GM18951 (cell line): ENCODE results near the gene ANKRD12.

Experiments used
- POLR2A ChIP-seq: IDR thresholded peaks from 4 replicates; pipeline ENCODE4 v1.6.1; 2011; ENCODE audit warnings: mild to moderate bottlenecking; ENCODE audit not compliant: insufficient read length, insufficient read depth; ENCODE audit errors: extremely low read depth
- in situ Hi-C: fragments of 300-500 bp; cut with MboI; formaldehyde crosslinking; loops from one replicate; pipeline ENCODE4 v1.12.0; 2022; ENCODE audit warnings: low sequenced_read_pairs, mixed read lengths, inconsistent platforms; ENCODE audit not compliant: unreplicated experiment

The ANKRD12 gene

DNA sequence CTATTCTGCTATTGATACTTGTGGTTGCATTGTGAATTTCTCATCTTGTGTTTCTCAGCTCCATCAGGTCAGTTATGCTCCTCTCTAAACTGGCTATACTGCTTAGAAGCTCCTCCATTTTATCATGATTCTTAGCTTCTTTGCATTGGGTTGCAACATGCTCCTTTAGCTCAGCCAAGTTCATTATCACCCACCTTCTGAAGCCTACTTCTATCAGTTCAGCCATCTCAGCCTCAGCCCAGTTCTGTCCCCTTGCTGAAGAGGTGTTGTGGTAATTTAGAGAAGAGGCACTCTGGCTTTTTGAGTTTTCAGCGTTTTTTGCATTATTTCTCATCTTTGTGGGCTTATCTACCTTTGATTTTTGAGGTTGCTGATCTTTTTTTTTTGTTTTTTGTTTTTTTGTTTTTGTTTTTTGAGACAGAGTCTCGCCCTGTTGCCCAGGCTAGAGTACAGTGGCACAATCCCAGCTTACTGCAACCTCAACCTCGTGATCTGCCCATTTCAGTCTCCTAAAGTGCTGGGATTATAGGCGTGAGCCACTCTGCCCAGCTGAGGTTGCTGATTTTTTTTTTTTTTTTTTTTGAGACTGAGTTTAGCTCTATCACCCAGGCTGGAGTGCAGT lies 36.0 kb downstream of the ANKRD12 start:
- in situ Hi-C loops = no loop called here

DNA sequence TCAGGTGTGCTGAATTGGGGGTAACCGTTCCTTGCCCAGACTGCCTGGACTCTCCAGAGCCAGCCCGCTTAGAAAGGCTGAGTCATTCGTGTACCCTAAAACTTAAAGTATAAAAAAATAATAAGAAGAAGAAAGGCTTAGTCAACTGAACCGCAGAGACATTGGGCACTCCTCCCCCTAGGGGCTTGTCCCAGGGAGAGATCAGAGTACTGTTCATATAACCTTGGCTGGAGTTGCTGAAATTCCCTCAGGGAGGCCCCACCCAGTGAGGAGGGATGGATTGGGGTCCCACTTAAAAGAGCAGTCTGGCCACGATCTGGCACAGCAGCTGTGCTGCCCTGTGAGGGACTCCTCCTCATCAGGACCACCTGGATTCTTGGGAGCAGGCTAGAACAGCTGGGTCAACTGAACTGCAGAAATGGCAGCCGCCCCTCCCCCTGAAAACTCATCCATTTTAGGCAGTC lies 37.2 kb downstream of the ANKRD12 start:
- no peak for TF ChIP-seq POLR2A
- in situ Hi-C loops = no loop called here

More for the DNA sequence above, 36.0 kb downstream of the ANKRD12 start:
- no peak for TF ChIP-seq POLR2A

DNA sequence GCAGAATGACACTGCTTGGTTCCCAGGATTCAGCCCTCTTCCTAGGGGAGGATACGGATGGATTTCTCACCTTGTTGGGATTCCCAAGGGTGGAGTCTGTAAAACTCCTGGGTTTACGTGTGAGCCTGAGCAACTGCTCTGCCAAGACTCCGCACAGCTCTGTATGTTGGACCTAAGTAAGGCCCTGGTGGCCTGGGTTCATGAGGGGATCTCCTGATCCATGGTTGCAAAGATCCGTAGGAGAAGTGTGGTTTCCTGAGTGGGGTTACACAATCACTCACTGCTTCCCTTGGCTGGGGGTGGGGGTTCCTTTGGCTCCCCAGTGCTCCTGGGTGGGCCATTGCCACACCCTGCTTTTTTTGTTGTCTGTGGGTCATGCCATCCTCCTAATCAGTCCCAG lies 37.7 kb downstream of the ANKRD12 start:
- in situ Hi-C loops = no loop called here
- TF ChIP-seq POLR2A = no peak

DNA sequence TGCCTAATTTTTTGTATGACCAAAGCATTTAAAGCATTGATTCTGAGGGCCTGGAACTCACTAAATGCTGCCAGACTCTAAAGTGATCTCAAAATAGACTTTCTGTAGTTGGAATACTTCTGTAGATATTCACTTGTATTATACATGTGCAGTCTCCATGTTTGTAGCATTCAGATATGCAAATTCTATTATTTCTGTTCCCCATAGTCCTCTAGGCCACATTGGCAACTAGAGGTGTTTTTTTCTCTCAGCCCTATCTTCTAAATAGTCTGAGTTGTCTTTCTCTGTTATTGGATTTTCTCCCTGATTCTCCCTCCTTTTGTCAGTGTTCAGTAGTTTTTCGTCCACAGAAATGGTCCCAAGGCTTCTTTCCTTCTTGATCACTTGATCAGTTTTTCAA lies 38.5 kb downstream of the ANKRD12 start:
- in situ Hi-C loops = no loop called here
- TF ChIP-seq POLR2A = no peak

DNA sequence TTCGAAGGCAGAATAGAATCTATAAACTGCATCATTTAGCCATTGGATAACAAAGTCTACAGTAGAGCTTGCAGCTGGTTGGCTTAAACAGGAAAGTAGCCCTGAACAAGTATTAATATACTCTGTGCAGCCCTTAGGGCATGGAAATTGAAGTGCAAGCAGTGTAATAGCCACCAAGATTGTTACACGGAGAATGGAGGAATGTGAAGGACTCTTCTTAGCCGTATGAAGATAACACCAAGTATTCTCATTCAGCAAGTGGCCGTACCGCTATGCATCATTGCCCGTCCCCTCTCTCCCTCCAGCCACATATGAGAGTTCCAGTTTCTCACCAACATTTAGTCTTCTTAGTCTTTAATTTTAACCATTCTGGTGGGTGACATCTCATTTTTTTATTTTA lies 40.5 kb downstream of the ANKRD12 start:
- TF ChIP-seq POLR2A = no peak
- in situ Hi-C loops = no loop called here

DNA sequence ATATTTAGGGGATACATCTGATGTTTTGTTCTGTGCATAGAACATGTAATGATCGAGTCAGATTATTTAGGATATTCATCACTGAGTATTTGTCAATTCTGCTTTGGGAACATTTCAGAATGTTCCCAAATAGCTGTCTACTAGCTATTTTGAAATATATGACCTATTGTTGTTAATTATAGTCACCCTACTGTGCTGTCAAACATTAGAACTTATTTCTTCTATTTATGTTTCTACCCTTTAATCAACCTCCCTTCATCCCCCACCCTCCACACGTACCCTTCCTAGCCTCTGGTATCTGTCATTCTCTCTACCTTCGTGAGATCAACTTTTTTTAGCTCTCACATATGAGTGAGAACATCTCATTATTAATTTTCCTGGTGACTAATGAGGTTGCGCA lies 40.9 kb downstream of the ANKRD12 start:
- no peak for TF ChIP-seq POLR2A
- in situ Hi-C loops = no loop called here

DNA sequence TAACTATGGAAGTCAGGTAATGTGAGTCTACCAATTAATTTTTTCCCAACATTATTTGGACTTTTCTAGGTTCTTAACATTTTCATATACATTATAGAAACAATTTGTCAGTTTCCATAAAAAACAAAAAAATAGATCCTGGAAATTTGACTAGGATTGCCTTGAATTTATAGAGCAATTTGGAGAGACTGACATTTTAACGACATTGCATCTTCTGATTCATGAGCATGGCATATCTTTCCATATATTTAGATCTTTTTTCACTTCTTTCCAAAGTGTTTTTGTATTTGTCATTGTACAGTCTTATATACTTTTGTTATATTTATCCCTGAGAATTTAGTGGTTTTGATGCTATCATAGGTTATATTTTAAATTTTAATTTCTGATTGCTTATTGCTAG lies 42.0 kb downstream of the ANKRD12 start:
- TF ChIP-seq POLR2A = no peak
- in situ Hi-C loops = no loop called here

DNA sequence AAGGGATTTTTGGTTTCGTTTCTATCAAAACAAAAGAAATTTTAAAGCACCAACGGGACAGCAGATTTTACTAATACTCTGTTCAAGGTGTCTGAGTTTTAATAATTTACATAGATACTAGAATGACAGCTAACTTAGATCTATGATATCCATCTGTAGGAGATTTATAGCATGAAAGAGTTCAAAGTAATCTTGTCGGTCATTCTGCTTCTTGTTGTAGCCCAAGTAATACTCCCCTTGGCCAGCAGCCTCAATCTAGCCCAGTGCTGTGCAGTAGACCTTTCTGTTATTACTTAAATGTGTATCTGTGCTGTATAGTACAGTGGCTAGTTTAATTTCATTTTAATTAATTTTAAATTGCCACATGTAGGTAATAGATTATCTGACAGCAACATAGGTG lies 44.7 kb downstream of the ANKRD12 start:
- in situ Hi-C loops = no loop called here
- no peak for TF ChIP-seq POLR2A

DNA sequence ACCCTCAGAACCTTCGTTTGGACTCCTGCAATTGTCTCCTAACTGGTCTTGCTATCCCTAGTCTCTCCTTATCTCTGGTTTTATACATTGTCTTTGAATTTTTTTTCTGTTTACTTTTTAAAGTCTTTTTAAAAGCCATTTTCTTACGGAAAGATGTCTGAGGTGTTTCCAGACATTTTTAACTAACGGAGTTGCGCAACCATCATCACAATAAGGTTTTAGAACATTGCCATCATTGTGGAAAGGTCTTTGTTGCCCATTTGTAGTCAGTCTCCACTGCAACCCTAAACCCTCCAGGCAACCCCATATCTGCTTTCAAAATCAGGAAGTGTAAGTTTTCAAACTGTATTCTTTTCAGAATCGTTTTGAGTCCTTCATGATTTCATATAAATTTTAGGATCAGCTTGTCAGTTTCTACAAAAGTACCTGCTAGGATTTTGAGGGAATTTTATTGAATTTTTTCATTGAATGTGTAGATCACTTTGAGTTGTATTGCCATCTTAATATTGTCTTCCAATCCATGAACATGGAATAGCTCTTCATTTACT lies 46.3 kb downstream of the ANKRD12 start:
- no peak for TF ChIP-seq POLR2A
- in situ Hi-C loops = no loop called here

DNA sequence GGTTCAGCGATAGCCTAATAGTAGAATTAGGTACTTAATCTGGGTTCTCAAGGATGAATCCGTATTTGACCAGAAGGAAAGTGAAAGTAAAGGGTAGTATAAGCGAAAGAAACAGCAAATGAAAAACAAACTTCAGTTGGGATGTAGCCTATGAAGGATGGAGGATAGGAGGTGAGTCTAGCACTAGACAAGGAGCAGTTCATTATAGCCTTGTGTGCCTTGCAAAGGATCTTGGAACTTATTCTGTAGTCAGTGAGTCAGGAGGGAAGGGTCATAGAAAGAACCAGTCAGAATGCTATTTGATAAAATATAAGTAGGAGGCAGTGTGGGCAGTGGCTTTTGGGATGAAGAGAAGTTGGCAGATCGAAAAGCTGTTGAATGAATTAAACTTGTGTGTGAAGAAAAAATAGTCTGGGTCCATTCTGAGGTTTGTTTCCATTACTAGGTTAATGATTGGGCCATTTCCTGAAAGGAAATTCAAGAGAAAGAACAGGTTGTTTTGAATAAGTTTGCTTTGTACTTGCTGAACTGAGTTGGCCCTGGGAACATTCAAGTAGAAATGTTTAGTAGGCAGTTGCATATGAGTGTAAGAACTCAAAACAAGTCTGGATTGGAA lies 48.5 kb downstream of the ANKRD12 start:
- no peak for TF ChIP-seq POLR2A
- in situ Hi-C loops = no loop called here

DNA sequence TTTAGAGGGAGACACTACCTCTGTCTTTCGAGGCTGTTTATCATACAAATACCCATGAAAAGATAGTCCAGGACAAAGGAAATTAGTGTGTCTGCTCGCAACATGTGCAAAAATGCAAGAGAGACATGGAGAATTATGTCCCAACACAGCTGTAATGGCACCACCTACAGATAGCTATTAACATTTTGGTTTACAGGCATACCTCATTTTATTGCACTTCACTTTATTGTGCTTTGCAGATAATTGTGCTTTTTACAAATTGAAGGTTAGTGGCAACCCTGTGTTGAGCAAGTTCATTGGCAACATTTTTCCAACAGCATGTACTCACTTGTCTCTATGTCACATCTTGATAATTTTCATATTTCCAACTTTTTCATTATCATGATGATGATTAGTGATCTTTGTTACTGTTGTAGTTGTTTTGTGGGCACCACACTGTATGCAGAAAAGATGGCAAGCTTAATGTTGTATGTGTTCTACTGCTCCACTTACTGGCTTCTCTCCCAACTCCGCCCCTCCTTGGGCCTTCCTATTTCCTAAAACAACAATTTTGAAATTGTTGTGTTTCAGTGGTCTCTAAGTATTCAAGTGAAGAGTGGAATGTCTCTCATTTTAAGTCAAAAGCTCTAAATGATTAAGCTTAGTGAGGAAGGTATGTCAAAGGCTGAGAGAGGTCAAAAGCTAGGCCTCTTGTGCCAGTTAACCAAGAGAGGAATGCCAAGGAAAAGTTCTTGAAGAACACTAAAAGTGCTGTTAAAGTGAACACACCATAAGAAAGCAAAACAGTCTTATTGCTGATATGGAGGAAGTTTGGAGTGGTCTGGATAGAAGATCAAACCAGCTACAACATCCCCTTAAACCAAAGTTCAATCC lies 52.0 kb downstream of the ANKRD12 start:
- in situ Hi-C loops = no loop called here
- TF ChIP-seq POLR2A = no peak

DNA sequence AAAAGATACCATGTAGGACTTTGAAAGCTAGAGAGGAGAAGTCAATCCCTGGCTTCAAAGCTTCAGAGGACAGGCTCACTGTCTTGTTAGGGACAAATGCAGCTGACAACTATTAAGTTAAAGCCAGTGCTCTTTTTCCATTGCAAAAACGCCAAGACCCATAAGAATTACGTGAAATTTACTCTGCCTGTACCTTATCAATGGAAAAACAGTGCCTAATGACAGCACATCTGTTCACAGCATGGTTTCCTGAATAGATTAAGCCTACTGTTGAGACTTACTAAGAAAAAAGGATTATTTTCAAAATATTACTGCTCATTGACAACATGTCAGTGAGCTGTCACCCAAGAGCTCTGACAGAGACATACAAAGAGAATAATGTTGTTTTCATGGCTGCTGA lies 52.9 kb downstream of the ANKRD12 start:
- TF ChIP-seq POLR2A = no peak
- in situ Hi-C loops = no loop called here

DNA sequence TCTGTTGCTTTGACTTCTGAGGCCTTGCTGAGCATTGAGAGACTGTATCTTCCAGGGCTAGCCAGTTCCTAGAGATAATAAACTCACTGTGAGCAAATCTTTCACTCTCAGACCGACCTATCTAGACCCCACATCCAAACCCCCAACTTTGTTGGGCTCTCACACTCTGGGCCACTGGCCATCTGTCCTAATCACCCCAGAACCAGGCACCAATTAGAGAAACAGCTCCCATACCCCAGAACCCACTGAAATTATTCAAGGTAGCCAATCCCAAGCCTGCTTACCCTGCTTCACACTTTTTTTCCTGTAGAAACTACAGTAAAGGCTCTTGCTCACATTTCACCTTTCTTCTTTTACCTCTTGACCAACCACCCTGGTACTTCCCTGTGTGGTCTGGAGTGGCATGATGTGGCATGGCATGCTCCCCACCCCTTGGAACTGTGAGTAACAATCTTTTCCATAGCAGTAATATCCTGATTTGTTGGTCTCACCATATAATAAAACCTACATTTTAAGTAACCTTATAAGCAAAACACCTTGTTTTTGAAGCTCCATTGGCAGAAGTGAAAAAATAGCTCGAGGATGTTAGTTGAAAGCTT lies 55.2 kb downstream of the ANKRD12 start:
- TF ChIP-seq POLR2A = no peak
- in situ Hi-C loops = no loop called here

DNA sequence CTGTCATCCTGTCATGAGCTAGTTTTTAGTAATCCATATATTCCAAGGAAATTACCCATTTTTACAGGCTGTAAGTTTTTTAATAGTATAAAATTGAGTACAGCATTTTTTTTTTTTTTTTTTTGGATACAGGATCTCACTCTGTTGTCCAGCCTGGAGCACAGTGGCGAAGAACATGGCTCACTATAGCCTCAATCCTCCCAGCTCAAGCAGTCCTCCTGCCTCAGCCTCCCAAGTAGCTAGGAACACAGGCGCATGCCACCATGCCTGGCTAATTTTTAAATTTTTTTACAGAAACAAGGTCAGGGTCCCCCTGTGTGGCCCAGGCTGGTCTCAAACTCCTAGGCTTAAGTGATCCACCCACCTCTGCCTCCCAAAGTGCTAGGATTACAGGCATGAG lies 56.5 kb downstream of the ANKRD12 start:
- TF ChIP-seq POLR2A = no peak
- in situ Hi-C loops = no loop called here

DNA sequence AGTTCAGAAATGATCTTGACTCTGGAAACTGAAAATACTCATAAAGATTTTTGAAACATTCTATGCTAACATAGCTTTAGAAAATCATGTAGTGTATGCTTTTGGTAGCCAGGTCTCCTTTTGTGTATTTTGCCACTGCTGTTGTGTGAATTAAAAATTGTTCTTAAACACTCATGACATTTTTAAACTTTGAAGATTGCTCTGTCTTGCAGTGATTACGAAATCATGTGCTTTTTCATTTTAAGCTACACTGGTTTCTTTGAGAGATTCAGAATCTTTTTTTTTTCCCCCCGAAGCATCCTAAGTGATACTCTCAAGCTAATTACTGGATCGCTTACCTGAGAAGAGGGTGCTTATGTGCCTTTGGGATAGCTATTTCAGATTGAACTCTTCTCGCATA lies 60.0 kb downstream of the ANKRD12 start:
- TF ChIP-seq POLR2A = no peak
- in situ Hi-C loops = no loop called here
